Measurements from ENCODE around the gene CD302. TPM values are rescaled to one million over a fixed set of nuclear protein-coding genes. Genes with fewer than 3 reads are reported as not detected.

Gene CD302
- total RNA-seq, 1 donor from 2014 or later, result 10.8 TPM

Other genes starting within 250 kb of the CD302 start
- 51.8 TPM for gene BAZ2B, start 181.7 kb downstream of the CD302 start, total RNA-seq
- gene MARCHF7, start 85.7 kb downstream of the CD302 start, total RNA-seq, result 86.5 TPM
- gene LY75, start 106.5 kb upstream of the CD302 start, total RNA-seq, result 0.81 TPM